Keratinocyte (primary cell): ENCODE results near the gene CGNL1. TPM values are rescaled to one million over a fixed set of nuclear protein-coding genes. Genes with fewer than 3 reads are reported as not detected.

Source experiments
- DNase-seq: peaks from one replicate; pipeline ENCODE4 v3.0.0-alpha.2; 2011; ENCODE audit warnings: low read depth, missing footprints, low spot score
- FAIRE-seq: peaks from 2 replicates; lab custom pipeline; 2011; peaks lifted over from hg19 to GRCh38; lab: Jason Lieb, UNC
- H2AFZ ChIP-seq: 2 replicates; pipeline ENCODE4 v1.6.0; 2012; ENCODE audit warnings: low read length, control low read depth, inconsistent platforms; ENCODE audit not compliant: control insufficient read depth
- H3K27ac ChIP-seq: 2 replicates; pipeline ENCODE4 v1.5.1; 2011; ENCODE audit warnings: low read length; ENCODE audit not compliant: control insufficient read depth, insufficient read depth
- H3K27me3 ChIP-seq: 3 replicates; pipeline ENCODE4 v1.6.0; 2011; ENCODE audit warnings: low read length; ENCODE audit not compliant: control insufficient read depth, insufficient read depth; ENCODE audit errors: extremely low read depth
- H3K36me3 ChIP-seq, 2 experiments: 2 replicates in 1 of 2; 3 replicates in 1 of 2; pipeline ENCODE4 v1.5.1; 2011; ENCODE audit warnings: low read length in 2 of 2, mild to moderate bottlenecking in 1 of 2; ENCODE audit not compliant: control insufficient read depth in 2 of 2, insufficient read depth in 2 of 2; ENCODE audit errors: extremely low read depth in 1 of 2
- H3K4me1 ChIP-seq: 3 replicates; pipeline ENCODE4 v1.5.1; 2011; ENCODE audit warnings: low read length; ENCODE audit not compliant: control insufficient read depth, insufficient read depth; ENCODE audit errors: extremely low read depth
- H3K4me2 ChIP-seq: 3 replicates; pipeline ENCODE4 v1.6.0; 2011; ENCODE audit warnings: low read depth, low read length; ENCODE audit not compliant: control insufficient read depth, insufficient read depth; ENCODE audit errors: extremely low read depth
- H3K4me3 ChIP-seq, 3 experiments: fragments of 200-600 bp in 1 of 3; sonication (generic) in 1 of 3; 2 replicates in 2 of 3; 3 replicates in 1 of 3; pipeline ENCODE4 v1.5.1; 2011 to 2016; ENCODE audit warnings: low read length in 3 of 3, mild to moderate bottlenecking in 3 of 3, control low read depth in 2 of 3, inconsistent platforms in 1 of 3, low read depth in 1 of 3, mixed read lengths in 1 of 3, mixed run types in 1 of 3, moderate library complexity in 1 of 3; ENCODE audit not compliant: control insufficient read depth in 2 of 3, insufficient read depth in 2 of 3; ENCODE audit errors: extremely low read depth in 1 of 3
- H3K79me2 ChIP-seq: 2 replicates; pipeline ENCODE4 v1.6.0; 2012; ENCODE audit warnings: low read length; ENCODE audit not compliant: control insufficient read depth, insufficient read depth
- H3K9ac ChIP-seq: 3 replicates; pipeline ENCODE4 v1.6.0; 2011; ENCODE audit warnings: low read length; ENCODE audit not compliant: control insufficient read depth, insufficient read depth; ENCODE audit errors: extremely low read depth
- H3K9me1 ChIP-seq: 3 replicates; pipeline ENCODE4 v1.6.0; 2011; ENCODE audit warnings: low read length; ENCODE audit not compliant: control insufficient read depth, insufficient read depth; ENCODE audit errors: extremely low read depth
- H3K9me3 ChIP-seq: 2 replicates; pipeline ENCODE4 v1.5.1; 2012; ENCODE audit warnings: low read depth, low read length; ENCODE audit not compliant: control insufficient read depth
- H4K20me1 ChIP-seq: 3 replicates; pipeline ENCODE4 v1.6.0; 2011; ENCODE audit warnings: low read length; ENCODE audit not compliant: control insufficient read depth, insufficient read depth; ENCODE audit errors: extremely low read depth
- CTCF ChIP-seq, 3 experiments: IDR thresholded peaks in 1 of 3; conservative IDR thresholded peaks in 1 of 3; optimal IDR thresholded peaks in 1 of 3; 2 replicates in 2 of 3; 3 replicates in 1 of 3; pipeline versions ENCODE3 to v1.5.1; 2011; ENCODE audit warnings: low read length in 3 of 3, mild to moderate bottlenecking in 3 of 3, moderate library complexity in 2 of 3, control low read depth in 1 of 3, inconsistent platforms in 1 of 3; ENCODE audit not compliant: insufficient read depth in 2 of 3; ENCODE audit errors: extremely low read depth in 1 of 3
- EZH2 ChIP-seq: IDR thresholded peaks from one replicate; pipeline ENCODE4 v1.6.1; 2012; ENCODE audit warnings: inconsistent platforms, mild to moderate bottlenecking, low read length, moderate library complexity
- dilution Hi-C: fragments of 300-500 bp; cut with MboI; formaldehyde crosslinking; loops from one replicate; pipeline ENCODE4 v1.7.0; 2020; ENCODE audit warnings: low sequenced_read_pairs; ENCODE audit not compliant: extremely low pct_ligation_motif_present
- polyA plus RNA-seq, 5 experiments: library from polyadenylated mRNA; depleted of rRNA in 3 of 5; stranded (reverse) in 3 of 5; stranded (forward) in 1 of 5; unstranded in 1 of 5; fragments of >200 nt; gene quantifications; 1 replicate in 1 of 5; 2 replicates in 3 of 5; 3 replicates in 1 of 5; pipeline versions ENCODE4 v1.2.1 to v1.2.3, GENCODE V29; 2011 to 2012; ENCODE audit warnings: missing spikeins in 2 of 5, low read depth in 1 of 5, low replicate concordance in 1 of 5

The CGNL1 gene
- polyA plus RNA-seq, 1 donor (not counting 4 experiments of a cell fraction or from before 2014, with no cell fraction given) = 0.05 TPM

- Histone ChIP-seq H3K79me2 (no peaks in the 10 kb centered on the region), H3K4me2 (no peak overlapping the region), H3K9ac (no peak overlapping the region), H4K20me1 (no peaks in the 10 kb centered on the region), H3K9me1 (no peaks in the 10 kb centered on the region), H3K36me3 (no peaks in the 10 kb centered on the region), H3K9me3 (no peaks in the 10 kb centered on the region), H2AFZ (no peak overlapping the region), H3K27me3 (no peaks in the 10 kb centered on the region), H3K27ac (no peak overlapping the region), H3K4me1 (peaks cover 14% of the 10 kb centered on the region), H3K4me3 (no peak overlapping the region)
- DNase-seq = no peak
- dilution Hi-C loops = no loop called here
- TF ChIP-seq EZH2 (no peak), CTCF (optimal IDR thresholded peaks at IDR 0.05 in 1 of 3, IDR thresholded peaks at IDR 0.05 in 1 of 3, conservative IDR thresholded peaks at IDR 0.05 in 1 of 3; ENCODE audit: extremely low read depth in 1 of 3, insufficient read depth in 2 of 3, low read length in 3 of 3) (no peak)
- FAIRE-seq = no peak
Measured at GRCh38 chr15:57357799-57358198, 18.5 kb upstream of the CGNL1 start.

- Histone ChIP-seq H3K36me3 (no peaks in the 10 kb centered on the region), H3K4me2 (no peak overlapping the region), H3K27me3 (no peaks in the 10 kb centered on the region), H3K79me2 (no peaks in the 10 kb centered on the region), H3K9me1 (no peaks in the 10 kb centered on the region), H3K27ac (no peak overlapping the region), H3K4me1 (peaks cover 14% of the 10 kb centered on the region), H4K20me1 (no peaks in the 10 kb centered on the region), H2AFZ (no peak overlapping the region), H3K4me3 (no peak overlapping the region), H3K9me3 (no peaks in the 10 kb centered on the region), H3K9ac (no peak overlapping the region)
- no peak for FAIRE-seq
- dilution Hi-C loops = no loop called here
- DNase-seq = no peak
- TF ChIP-seq EZH2 = no peak
- TF ChIP-seq CTCF (optimal IDR thresholded peaks at IDR 0.05 in 1 of 3, IDR thresholded peaks at IDR 0.05 in 1 of 3, conservative IDR thresholded peaks at IDR 0.05 in 1 of 3; ENCODE audit: extremely low read depth in 1 of 3, insufficient read depth in 2 of 3, low read length in 3 of 3) = no peak
Measured at GRCh38 chr15:57358571-57358970, 17.7 kb upstream of the CGNL1 start.
